HG03139 (cell line): Measurements from ENCODE around the gene PKN1.

ENCODE experiments used
- ATAC-seq: cut with Tn5 transposase; IDR thresholded peaks from one replicate; pipeline ENCODE4 v1.9.1; 2021; ENCODE audit not compliant: unreplicated experiment

PKN1 gene

DNA sequence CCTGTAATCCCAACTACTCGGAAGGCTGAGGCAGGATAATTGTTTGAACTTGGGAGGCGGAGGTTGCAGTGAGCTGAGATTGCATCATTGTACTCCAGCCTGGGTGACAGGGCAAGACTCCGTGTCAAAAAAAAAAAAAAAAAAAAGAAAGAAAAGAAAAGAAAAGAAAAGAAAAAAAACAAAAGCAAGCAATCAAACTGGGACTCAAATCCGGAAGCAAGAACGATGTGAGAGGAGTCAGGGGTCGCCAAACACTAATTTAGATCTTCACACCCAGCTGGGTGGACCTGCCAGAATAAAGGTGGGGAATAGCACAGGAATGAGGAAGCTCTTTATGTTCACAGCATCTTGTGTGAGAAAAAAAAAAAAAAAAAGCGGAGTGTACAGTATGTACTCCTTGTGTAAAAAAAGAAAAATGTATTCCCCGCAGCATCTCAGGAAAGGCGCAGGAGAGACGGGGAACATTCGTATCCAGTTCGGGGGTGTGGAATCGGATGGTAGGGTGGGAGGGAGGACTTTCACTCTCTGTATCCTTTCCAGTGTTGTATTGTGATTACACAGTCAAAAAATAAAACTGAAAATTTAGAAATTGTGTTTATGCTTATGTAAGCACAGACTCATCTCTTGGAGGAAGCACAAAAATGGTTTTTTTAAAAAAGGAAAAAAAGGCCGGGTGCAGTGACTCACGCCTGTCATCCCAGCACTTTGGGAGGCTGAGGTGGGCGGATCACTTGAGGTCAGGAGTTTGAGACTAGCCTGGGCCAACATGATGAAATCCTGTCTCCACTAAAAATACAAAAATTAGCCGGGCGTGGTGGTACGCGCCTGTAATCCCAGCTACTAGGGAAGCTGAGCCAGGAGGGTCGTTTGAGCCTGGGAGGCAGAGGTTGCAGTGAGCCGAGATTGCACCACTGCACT lies 77.5 kb downstream of the PKN1 start:
- no peak for ATAC-seq

DNA sequence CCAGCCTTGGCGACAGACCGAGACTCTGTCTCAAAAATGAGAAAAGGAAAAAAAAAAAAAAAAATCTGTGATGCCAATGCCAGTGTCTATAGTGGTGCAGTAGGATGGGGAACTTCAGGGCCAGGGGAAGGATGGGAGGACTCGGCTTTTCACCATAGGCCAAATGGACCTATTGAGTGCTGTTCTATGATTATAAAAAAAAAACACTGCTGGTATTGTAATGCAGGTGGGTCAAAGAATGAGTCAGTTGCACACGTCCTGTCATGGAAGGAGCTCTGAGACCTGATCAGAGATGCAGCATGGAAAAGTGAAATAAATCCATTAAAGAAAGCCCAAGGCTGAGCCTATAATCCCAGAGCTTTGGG lies 78.1 kb downstream of the PKN1 start:
- ATAC-seq, result no peak

DNA sequence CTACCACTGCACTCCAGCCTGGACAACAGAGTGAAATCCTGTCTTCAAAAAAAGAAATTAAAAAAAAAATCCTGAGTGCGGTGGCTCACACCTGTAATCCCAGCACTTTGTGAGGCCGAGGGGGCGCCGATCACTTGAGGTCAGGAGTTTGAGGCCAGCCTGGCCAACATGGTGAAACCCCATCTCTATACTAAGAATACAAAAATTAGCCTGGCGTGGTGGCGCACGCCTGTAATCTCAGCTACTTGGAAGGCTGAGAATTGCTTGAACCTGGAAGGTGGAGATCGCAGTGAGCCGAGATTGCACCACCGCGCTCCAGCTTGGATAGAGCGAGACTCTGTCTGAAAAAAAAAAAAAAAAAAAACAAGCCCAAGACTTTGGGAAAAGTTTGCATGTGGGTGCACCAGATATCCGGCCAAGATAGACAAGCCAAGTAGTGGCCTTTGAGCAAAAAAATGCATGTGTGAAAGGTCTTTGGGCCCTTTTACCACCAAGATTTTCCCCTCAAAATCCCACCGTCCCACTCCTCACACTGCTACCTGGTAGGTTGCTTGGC lies 79.4 kb downstream of the PKN1 start:
- ATAC-seq, result no peak

DNA sequence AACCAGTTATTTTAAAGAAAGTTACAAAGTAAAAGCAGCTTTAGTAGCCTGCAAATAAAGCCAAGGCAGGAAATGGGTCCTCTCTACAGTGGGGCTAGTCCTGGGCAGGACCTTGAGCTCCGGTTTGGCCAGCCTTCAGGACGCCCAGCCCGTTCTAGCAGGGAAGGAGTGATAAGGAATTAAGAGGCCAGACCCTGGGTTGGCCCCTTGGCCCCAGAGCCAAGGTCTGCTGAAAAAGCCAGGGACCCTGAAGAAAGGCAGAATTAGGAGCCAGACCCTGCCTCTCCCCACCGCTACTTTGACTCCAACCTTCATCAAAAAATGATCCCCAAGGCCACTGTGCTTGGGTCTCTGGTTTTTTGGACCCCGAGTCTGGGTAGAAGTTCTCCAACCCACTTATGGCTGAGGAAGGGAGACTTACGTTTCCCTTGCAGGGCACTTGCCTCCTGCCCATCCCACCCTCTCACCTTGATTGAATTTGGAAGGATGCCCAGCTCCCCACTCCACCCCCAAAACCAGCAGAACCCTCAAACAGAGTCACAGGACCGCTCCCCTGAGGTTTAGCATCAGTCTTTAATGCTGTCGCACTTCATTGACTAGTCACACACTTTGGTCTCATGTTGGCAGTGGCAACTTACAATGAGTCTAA lies 81.2 kb downstream of the PKN1 start:
- ATAC-seq, result no peak

DNA sequence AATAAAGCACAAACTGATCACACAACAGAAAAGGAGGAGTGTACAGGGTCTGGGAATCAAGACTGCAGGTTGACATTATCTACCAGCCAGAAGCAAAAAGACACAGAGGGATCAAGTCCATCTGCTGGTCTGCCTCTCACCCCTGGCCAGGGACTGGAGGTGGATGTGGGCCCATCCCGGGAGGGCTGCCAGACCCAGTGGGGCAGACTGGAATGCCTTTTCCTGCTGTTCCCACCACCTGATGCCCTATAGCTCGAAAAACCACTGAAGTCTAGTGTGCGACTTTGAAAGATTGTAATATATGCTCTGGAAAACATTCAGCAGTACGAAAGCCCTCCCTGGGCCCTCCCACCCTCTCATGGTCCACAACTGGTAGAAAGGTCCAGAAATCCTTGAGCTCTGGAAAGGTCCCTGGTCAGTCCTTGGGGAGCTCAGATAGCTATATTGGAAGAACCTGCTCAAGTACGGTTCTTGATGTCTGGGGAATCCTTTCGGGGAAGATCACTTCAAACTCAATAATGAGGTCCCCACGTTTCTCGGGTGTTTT lies 82.5 kb downstream of the PKN1 start:
- no peak for ATAC-seq

DNA sequence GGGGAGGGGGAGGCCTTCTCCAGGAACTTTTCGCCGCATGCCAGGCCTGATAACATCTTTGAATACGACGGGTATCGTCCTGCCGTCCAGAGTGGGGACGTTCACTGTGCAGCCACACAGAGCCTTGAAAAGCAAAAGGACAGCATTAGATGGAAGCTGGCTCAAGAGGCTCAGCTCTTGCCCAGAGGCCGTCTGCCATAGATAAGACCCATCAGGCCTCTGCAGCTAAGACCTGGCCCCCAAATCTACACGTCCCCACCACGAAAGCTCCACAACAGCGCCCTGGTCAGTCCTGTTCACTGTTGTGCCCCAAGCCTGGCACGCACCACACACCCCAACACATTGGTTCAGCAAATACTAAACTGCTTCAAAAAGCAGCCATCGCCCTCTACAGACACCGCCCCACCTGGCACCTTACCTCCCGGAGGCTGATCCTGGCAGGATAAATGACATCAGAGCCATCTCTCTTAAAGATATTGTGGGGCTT lies 83.0 kb downstream of the PKN1 start:
- no peak for ATAC-seq

DNA sequence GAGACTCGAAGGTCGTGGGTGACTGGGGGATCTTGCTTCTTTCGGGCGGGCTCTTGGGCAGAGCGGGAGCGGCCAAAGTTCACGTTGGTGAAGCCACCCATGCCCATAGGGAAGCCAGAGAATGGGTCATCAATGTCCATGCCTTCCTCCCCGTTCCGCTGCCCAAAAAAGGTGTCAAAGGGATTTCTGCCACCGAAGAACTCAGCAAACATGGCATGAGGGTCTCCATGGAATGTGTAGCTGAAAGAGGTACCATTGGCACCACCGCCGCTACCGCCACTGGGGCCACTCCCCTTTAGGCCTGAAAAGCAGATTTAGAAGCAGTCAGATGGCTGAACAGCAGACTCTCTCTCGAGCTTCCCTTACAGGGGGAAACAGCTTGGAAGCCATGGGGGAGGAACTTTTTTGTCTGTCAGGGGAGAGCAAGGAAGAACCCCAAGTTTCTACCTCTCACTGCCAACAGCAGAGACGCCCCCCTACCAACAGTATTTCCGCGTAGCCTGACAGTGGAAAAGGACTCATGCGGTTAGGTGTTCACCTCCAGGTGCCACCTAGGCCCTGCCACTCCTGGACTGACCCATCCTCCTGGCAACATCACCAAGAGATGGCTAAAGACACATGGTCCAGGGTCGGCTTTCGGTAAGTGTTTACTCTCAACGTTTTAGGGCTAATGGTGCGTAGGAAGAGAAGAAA lies 83.8 kb downstream of the PKN1 start:
- ATAC-seq, result no peak

DNA sequence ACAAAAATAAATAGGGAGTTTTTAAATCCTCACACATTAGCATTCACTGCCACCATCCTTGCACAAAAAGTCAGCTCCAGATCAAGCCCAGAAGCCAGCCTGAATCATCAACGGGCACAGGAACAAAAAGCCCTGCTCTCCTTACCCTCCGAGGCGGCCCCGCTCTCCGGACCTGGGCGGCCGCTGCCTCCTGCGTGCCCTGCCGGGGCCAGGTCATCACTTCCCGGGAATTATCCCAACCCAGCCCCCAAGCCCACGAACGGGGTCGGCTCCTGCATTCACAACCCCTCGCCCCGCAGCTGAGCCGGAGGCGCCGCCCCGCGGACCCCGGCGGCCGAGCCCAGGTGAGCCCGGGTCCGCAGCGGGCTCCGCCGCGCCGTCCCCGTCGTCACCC lies 84.3 kb downstream of the PKN1 start:
- no peak for ATAC-seq

DNA sequence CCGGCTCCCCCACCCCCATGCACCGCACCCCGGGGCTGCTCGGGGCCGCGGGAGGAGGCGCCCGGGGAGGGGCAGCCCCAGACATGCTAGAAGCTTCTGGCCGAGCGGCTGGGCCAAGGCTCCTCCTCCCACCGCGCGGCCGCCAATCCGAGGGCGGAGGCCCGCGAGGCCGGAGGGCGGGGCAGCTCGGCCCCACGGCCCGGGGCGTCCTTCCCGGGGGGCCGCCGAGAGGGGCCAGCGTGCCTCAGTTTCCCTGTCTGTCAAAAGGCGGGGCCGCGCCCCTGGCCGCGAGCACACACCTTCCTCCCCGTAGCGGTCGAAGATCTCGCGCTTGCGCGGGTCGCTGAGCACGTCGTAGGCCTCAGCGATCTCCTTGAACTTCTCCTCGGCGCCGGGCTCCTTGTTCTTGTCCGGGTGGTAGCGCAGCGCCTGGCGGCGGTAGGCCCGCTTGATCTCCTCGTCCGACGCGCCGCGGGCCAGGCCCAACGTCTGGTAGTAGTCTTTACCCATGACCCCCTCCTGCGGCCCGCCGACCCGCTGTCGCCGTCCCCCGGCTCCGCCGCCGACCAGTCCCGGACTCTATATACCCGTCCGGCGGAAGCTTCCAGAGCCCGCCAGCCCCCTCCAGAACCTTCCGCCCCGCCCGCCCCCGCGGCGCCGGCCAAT lies 84.9 kb downstream of the PKN1 start, which contains the start of gene DNAJB1:
DNAJB1 (minus strand) TSS at position 558 of the 666 bp plus-strand sequence; CDS start at position 510, 48 bp downstream.
- peak; percentile 58 for ATAC-seq

DNA sequence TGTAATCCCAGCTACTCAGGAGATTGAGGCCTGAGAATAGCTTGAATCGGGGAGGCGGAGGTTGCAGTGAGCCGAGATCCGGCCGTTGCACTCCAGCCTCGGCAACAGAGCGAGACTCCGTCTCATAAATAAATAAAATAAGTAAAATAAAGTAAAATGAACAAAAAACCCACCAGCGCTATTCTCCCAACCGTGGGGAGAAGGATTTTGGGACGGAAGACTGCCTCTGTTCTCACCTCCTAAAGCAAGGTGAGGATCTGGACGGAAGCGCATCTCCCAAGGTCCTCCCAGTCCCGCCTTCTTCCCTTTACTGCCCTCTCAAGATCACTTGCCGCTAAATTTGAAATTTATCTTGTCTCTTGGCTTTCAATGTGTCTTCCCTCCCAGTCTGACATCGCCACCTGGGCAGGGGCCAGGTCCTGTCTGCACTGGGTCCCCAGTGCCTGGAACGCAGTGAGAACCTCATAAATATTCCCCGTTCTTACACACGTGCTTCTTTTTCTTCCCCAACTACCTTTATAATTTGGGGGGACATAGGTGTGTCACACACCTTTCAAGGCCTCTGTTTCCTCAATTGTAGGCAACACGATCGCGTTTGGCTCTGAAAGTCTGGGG lies 86.2 kb downstream of the PKN1 start:
- ATAC-seq, result no peak

DNA sequence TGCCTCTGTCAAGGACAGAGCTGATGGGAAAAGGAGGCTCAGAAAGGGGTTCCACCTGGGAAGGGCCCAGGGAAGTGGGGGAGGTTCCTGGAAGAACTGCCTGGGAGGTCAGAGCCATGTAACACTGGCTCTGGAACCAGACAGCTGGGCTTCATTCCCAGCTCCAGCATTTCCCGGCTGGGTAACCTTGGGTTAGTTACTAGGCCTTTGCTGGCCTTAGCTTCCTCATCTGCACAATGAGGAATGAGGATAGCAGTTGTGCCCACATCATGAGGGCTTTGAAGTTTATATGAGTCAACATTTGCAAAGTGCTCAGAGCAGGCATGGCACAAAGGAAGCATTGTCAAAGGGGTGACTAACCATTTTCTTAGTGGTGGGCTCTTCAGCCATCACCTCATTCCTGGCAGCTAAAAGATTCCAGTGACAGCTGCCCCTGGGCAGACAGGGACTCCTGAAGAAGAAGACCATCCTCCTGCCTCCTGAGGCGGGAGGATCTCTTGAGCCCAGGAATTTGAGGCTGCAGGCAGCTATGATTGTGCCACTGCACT lies 86.8 kb downstream of the PKN1 start:
- ATAC-seq, result no peak

DNA sequence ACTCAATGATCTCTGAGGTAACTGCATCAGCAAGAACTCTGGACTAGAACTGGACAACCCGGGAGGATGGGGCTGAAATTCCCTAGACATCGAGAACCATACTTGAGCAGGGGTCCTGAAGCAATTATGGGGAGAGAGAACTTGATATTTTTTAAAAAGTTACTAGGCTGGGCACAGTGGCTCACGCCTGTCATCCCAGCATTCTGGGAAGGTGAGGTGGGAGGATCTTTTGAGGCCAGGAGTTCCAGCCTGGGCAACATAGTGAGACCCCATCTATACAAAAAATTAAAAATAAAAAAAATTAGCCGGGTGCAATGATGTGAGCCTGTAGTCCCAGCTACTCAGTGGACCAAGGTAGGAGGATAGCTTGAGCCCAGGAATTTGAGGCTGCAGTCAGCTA lies 87.4 kb downstream of the PKN1 start:
- no peak for ATAC-seq
